NOMO-1 treated with DMSO at 0.1 percent for 48 hours (cell line): ENCODE measurements around the gene RBPMS2.

Experiments
- DNase-seq: peaks from one replicate; lab custom pipeline; 2025; ENCODE audit not compliant: unreplicated experiment; lab: John Stamatoyannopoulos, UW

Gene RBPMS2

GRCh38 chr15:64731012-64731804 lies 44.2 kb downstream of the RBPMS2 start:
- DNase-seq = peak; percentile 69

GRCh38 chr15:64730151-64730550 lies 45.2 kb downstream of the RBPMS2 start:
- no peak for DNase-seq

- no peak for DNase-seq
These were observed 55.2 kb downstream of the RBPMS2 start for GRCh38 chr15:64720188-64720587.

- no peak for DNase-seq
These were observed 57.5 kb downstream of the RBPMS2 start for GRCh38 chr15:64717735-64718495.

GRCh38 chr15:64717130-64717529 lies 58.3 kb downstream of the RBPMS2 start:
- DNase-seq = no peak

- no peak for DNase-seq
These were observed 58.9 kb downstream of the RBPMS2 start for GRCh38 chr15:64716452-64716851.

- no peak for DNase-seq
These were observed 61.8 kb downstream of the RBPMS2 start for GRCh38 chr15:64713592-64713991.

- DNase-seq = no peak
These were observed 63.0 kb downstream of the RBPMS2 start for GRCh38 chr15:64712353-64712752.

GRCh38 chr15:64710676-64711428 lies 64.5 kb downstream of the RBPMS2 start:
- DNase-seq = no peak

GRCh38 chr15:64706011-64706911 lies 69.1 kb downstream of the RBPMS2 start:
- DNase-seq = no peak

- DNase-seq = no peak
These were observed 70.4 kb downstream of the RBPMS2 start for GRCh38 chr15:64705006-64705405.

GRCh38 chr15:64703632-64703959 lies 71.8 kb downstream of the RBPMS2 start:
- no peak for DNase-seq

GRCh38 chr15:64702816-64703631 lies 72.4 kb downstream of the RBPMS2 start:
- peak; percentile 83 for DNase-seq

- no peak for DNase-seq
These were observed 73.8 kb downstream of the RBPMS2 start for GRCh38 chr15:64701482-64702184.

- no peak for DNase-seq
These were observed 74.3 kb downstream of the RBPMS2 start for GRCh38 chr15:64701051-64701450.

GRCh38 chr15:64699751-64700388 lies 75.5 kb downstream of the RBPMS2 start:
- no peak for DNase-seq

GRCh38 chr15:64698823-64699222 lies 76.6 kb downstream of the RBPMS2 start:
- no peak for DNase-seq

- no peak for DNase-seq
These were observed 77.4 kb downstream of the RBPMS2 start for GRCh38 chr15:64697911-64698369.

GRCh38 chr15:64696481-64696880 lies 78.9 kb downstream of the RBPMS2 start:
- DNase-seq = no peak
